Mesenchymal stem cell (in vitro differentiated cells and primary cell): ENCODE data around the gene SRPK2.
A peak's percentile ranks its signal among the peaks of the same experiment; 100 is the strongest.

Experiments used
- DNase-seq: peaks from one replicate; pipeline ENCODE4 v3.0.0-alpha.2; 2013
- H2AFZ ChIP-seq: one replicate; pipeline ENCODE4 v1.6.1; 2013; ENCODE audit warnings: low read depth, mild to moderate bottlenecking, control low read depth, inconsistent platforms, low read length, moderate library complexity
- H2AK5ac ChIP-seq: 2 replicates; pipeline ENCODE4 v1.6.1; 2013; ENCODE audit warnings: low read length, moderate library complexity, mild to moderate bottlenecking, inconsistent platforms; ENCODE audit not compliant: severe bottlenecking
- H2BK120ac ChIP-seq: one replicate; pipeline ENCODE4 v1.6.1; 2013; ENCODE audit warnings: low read depth, mild to moderate bottlenecking, inconsistent platforms, low read length, moderate library complexity
- H2BK12ac ChIP-seq, 2 experiments: one replicate each; pipeline ENCODE4 v1.6.1; 2013; ENCODE audit warnings: inconsistent platforms in 2 of 2, low read length in 2 of 2, mild to moderate bottlenecking in 2 of 2, moderate library complexity in 2 of 2, control low read depth in 1 of 2
- H2BK15ac ChIP-seq: one replicate; pipeline ENCODE4 v1.6.1; 2013; ENCODE audit warnings: mild to moderate bottlenecking, low read depth, inconsistent platforms; ENCODE audit not compliant: poor library complexity, severe bottlenecking
- H2BK5ac ChIP-seq: 2 replicates; pipeline ENCODE4 v1.6.1; 2013; ENCODE audit warnings: low read depth, mild to moderate bottlenecking, low read length, control low read depth, inconsistent platforms; ENCODE audit not compliant: poor library complexity, severe bottlenecking
- H3K14ac ChIP-seq, 2 experiments: one replicate each; pipeline ENCODE4 v1.6.1; 2013; ENCODE audit warnings: inconsistent platforms in 2 of 2, low read length in 2 of 2, control low read depth in 1 of 2, mild to moderate bottlenecking in 1 of 2, moderate library complexity in 1 of 2
- H3K18ac ChIP-seq, 2 experiments: one replicate each; pipeline ENCODE4 v1.6.1; 2013; ENCODE audit warnings: inconsistent platforms in 2 of 2, low read length in 2 of 2, control low read depth in 1 of 2, low read depth in 1 of 2, mild to moderate bottlenecking in 1 of 2
- H3K23ac ChIP-seq, 2 experiments: one replicate each; pipeline ENCODE4 v1.6.1; 2013; ENCODE audit warnings: inconsistent platforms in 2 of 2, low read length in 2 of 2, mild to moderate bottlenecking in 2 of 2, moderate library complexity in 2 of 2, control low read depth in 1 of 2
- H3K27ac ChIP-seq: 2 replicates; pipeline ENCODE4 v1.5.1; 2013; ENCODE audit warnings: mild to moderate bottlenecking, moderate library complexity, low read length, control low read depth, inconsistent platforms; ENCODE audit not compliant: poor library complexity, severe bottlenecking
- H3K27me3 ChIP-seq, 2 experiments: 2 replicates each; pipeline versions ENCODE4 v1.6.1 to v1.7.0; 2013; ENCODE audit warnings: low read length in 2 of 2, mild to moderate bottlenecking in 2 of 2, moderate library complexity in 2 of 2, control low read depth in 1 of 2, inconsistent platforms in 1 of 2; ENCODE audit not compliant: control insufficient read depth in 1 of 2, insufficient read depth in 1 of 2
- H3K36me3 ChIP-seq, 2 experiments: 2 replicates each; pipeline versions ENCODE4 v1.6.1 to v1.7.0; 2013; ENCODE audit warnings: low read length in 2 of 2, control low read depth in 1 of 2, inconsistent platforms in 1 of 2, low read depth in 1 of 2, mild to moderate bottlenecking in 1 of 2; ENCODE audit not compliant: insufficient read depth in 2 of 2, control insufficient read depth in 1 of 2
- H3K4ac ChIP-seq, 2 experiments: one replicate each; pipeline ENCODE4 v1.6.1; 2013; ENCODE audit warnings: inconsistent platforms in 2 of 2, low read length in 2 of 2, mild to moderate bottlenecking in 2 of 2, moderate library complexity in 2 of 2, control low read depth in 1 of 2, low read depth in 1 of 2
- H3K4me1 ChIP-seq: 2 replicates; pipeline ENCODE4 v1.6.1; 2013; ENCODE audit warnings: low read depth, low read length, control low read depth; ENCODE audit not compliant: control insufficient read depth, insufficient read depth
- H3K4me2 ChIP-seq: 2 replicates; pipeline ENCODE4 v1.6.1; 2013; ENCODE audit warnings: low read length, mild to moderate bottlenecking, inconsistent platforms; ENCODE audit not compliant: poor library complexity, severe bottlenecking
- H3K4me3 ChIP-seq, 2 experiments: 2 replicates each; pipeline versions ENCODE4 v1.5.1 to v1.7.0; 2013; ENCODE audit warnings: low read length in 2 of 2, mild to moderate bottlenecking in 2 of 2, control low read depth in 1 of 2, low read depth in 1 of 2; ENCODE audit not compliant: insufficient read depth in 1 of 2
- H3K79me1 ChIP-seq: replicated peaks from 2 replicates; pipeline ENCODE4 v1.6.1; 2013; ENCODE audit warnings: mild to moderate bottlenecking, control low read depth, low read length, inconsistent platforms; ENCODE audit not compliant: poor library complexity, severe bottlenecking
- H3K9ac ChIP-seq: 2 replicates; pipeline ENCODE4 v1.7.0; 2013; ENCODE audit warnings: mild to moderate bottlenecking, low read length, moderate library complexity
- H3K9me3 ChIP-seq: 2 replicates; pipeline ENCODE4 v1.7.0; 2013; ENCODE audit warnings: mild to moderate bottlenecking, low read length; ENCODE audit not compliant: control insufficient read depth
- H4K8ac ChIP-seq: one replicate; pipeline ENCODE4 v1.6.1; 2013; ENCODE audit warnings: inconsistent platforms, mild to moderate bottlenecking, low read length, moderate library complexity
- H4K91ac ChIP-seq: one replicate; pipeline ENCODE4 v1.6.1; 2013; ENCODE audit warnings: mild to moderate bottlenecking, low read length, inconsistent platforms
- WGBS: methylation state at CpG from one replicate; pipeline ENCODE4 v1.1.7; 2013; ENCODE audit warnings: mixed read lengths; 5-methylcytosine and 5-hydroxymethylcytosine counted together

The SRPK2 gene

DNA sequence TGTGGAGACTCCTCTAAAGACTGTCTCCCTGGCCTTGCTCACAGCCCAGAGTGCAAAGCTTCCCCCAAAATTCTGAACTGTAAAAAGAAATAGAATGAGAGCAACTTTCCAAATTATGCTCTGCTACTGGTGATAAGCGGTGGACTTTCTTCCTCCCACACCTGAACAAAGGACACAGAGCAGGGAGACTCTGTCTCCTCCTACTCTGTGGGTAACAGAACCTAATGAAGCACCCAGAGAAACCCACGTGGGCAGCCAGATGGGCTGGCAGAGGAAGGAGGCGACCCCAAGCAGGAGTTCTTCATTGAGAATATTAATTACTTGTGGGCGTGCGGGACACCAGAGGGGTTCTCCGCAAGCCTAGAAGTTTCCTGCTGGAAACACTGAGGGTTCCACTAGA, 235.2 kb downstream of the SRPK2 start:
- 98% methylated on average over 6 of the region's 6 CpGs for WGBS
- no peak overlapping the region for H4K8ac ChIP-seq
- no peak overlapping the region for H2BK15ac ChIP-seq
- peaks cover 5 to 9% of the 10 kb centered on the region in 2 experiments for H3K36me3 ChIP-seq
- H2BK120ac ChIP-seq, result no peak overlapping the region
- H3K4me1 ChIP-seq, result peaks cover 7% of the 10 kb centered on the region
- H3K27ac ChIP-seq, result no peak overlapping the region
- DNase-seq, result no peak
- H3K27me3 ChIP-seq, result no peaks in the 10 kb centered on the region
- no peak overlapping the region for H4K91ac ChIP-seq
- H3K4me3 ChIP-seq, result no peak overlapping the region
- no peak overlapping the region for H2BK5ac ChIP-seq
- no peak overlapping the region for H3K23ac ChIP-seq
- H3K4me2 ChIP-seq, result no peak overlapping the region
- H2AFZ ChIP-seq, result no peak overlapping the region
- no peak overlapping the region for H3K9ac ChIP-seq
- no peak overlapping the region for H3K18ac ChIP-seq
- H3K9me3 ChIP-seq, result no peaks in the 10 kb centered on the region
- no peak overlapping the region for H3K14ac ChIP-seq
- H2AK5ac ChIP-seq, result no peak overlapping the region
- H3K4ac ChIP-seq, result no peak overlapping the region
- H3K79me1 ChIP-seq, result peaks cover 13% of the 10 kb centered on the region
- no peak overlapping the region for H2BK12ac ChIP-seq

DNA sequence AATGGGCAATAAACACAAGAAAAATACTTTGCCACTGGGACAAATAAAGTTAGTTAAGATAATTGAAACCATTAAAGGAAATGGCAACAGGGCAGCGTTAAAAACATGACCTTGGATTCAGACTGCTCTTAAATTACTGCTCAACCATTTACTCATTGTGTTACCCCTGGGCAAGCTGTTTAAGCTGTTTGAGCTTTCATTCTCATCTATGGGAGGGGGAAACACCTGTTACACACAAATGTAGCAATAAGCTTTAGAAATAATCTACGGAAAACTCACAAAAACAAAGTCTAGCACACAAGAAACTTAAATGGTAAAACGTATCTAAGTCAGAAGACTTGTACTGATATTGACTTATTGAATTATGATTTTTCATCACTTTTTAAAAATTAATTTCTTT, 237.6 kb downstream of the SRPK2 start:
- Histone ChIP-seq H3K4me3 (no peak overlapping the region), H3K27me3 (no peaks in the 10 kb centered on the region)

DNA sequence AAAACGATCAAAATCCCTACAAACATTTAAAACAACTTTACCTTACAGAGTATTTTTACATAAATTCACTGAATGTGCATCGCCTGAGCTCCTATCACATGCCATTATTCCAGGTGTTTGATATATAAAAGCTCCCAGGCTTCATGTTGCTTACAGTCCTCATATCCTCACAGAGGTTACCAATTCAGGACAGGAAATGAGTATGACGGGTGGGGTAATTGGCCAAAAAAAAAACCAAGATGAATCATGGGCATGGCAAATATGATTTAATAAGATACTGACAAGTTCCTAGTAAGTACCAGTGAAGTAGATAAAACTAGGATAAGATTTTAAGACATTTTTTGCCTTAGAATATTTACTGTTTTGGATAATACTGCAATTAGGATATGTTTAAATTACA, 238.9 kb downstream of the SRPK2 start:
- Histone ChIP-seq H3K27ac (no peak overlapping the region), H2AK5ac (no peak overlapping the region), H2BK120ac (no peak overlapping the region), H3K9ac (no peak overlapping the region), H2BK15ac (no peak overlapping the region), H4K91ac (no peak overlapping the region), H3K23ac (no peak overlapping the region), H4K8ac (no peak overlapping the region), H3K36me3 (peaks cover 8 to 20% of the 10 kb centered on the region in 2 experiments), H3K4ac (no peak overlapping the region), H2BK5ac (no peak overlapping the region), H3K18ac (no peak overlapping the region), H3K9me3 (no peaks in the 10 kb centered on the region), H3K4me3 (no peak overlapping the region), H2AFZ (no peak overlapping the region), H2BK12ac (no peak overlapping the region), H3K4me2 (no peak overlapping the region), H3K4me1 (peaks cover 4% of the 10 kb centered on the region), H3K79me1 (peaks cover 11% of the 10 kb centered on the region), H3K14ac (no peak overlapping the region), H3K27me3 (no peaks in the 10 kb centered on the region)
- WGBS, result 79% methylated on average over 3 of the region's 3 CpGs
- DNase-seq, result no peak

More for the DNA sequence above, 237.6 kb downstream of the SRPK2 start:
- H3K9me3 ChIP-seq, result no peaks in the 10 kb centered on the region
- no peak overlapping the region for H3K18ac ChIP-seq
- no peak overlapping the region for H3K9ac ChIP-seq
- H3K4me1 ChIP-seq, result peaks cover 4% of the 10 kb centered on the region
- H3K23ac ChIP-seq, result no peak overlapping the region
- H4K8ac ChIP-seq, result no peak overlapping the region
- 100% methylated on average over 1 of the region's 3 CpGs for WGBS
- H2AFZ ChIP-seq, result no peak overlapping the region
- H3K4ac ChIP-seq, result no peak overlapping the region
- peaks cover 12% of the 10 kb centered on the region for H3K79me1 ChIP-seq
- no peak overlapping the region for H3K4me2 ChIP-seq
- DNase-seq, result no peak
- no peak overlapping the region for H2BK5ac ChIP-seq
- H2BK12ac ChIP-seq, result no peak overlapping the region
- H3K27ac ChIP-seq, result no peak overlapping the region
- H2BK120ac ChIP-seq, result no peak overlapping the region
- no peak overlapping the region for H3K14ac ChIP-seq
- H2AK5ac ChIP-seq, result no peak overlapping the region
- peaks cover 5 to 15% of the 10 kb centered on the region in 2 experiments for H3K36me3 ChIP-seq
- H2BK15ac ChIP-seq, result no peak overlapping the region
- no peak overlapping the region for H4K91ac ChIP-seq

DNA sequence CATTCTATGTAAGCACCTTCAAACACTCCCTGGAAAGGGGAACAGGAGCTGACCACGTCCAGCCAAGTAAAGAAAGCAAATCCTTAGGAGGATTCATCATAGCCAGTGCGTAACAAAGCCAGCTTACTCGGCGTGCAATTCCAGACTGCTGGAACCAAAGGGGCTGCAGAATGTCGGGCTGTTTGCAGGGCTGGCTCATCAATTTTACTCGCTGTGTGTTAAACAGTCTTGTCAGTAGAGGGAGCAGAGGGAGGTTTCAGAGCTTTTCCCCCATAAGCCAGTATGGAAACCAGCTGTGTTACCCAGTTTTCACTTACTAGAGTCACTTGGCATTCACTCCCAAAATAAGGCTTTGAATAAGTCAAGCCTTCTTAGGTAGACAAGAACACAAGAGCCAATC, 247.7 kb downstream of the SRPK2 start:
- Histone ChIP-seq H3K4me1 (no peaks in the 10 kb centered on the region), H4K8ac (no peak overlapping the region), H2BK5ac (no peak overlapping the region), H3K9ac (no peak overlapping the region), H3K36me3 (peaks cover 19 to 83% of the 10 kb centered on the region in 2 experiments), H2BK120ac (no peak overlapping the region), H4K91ac (no peak overlapping the region), H3K27ac (no peak overlapping the region), H2BK12ac (no peak overlapping the region), H3K18ac (no peak overlapping the region), H3K9me3 (no peaks in the 10 kb centered on the region), H2BK15ac (no peak overlapping the region), H3K4ac (no peak overlapping the region), H3K79me1 (peaks cover 34% of the 10 kb centered on the region), H3K23ac (no peak overlapping the region), H3K4me3 (no peak overlapping the region), H3K14ac (no peak overlapping the region), H2AK5ac (no peak overlapping the region), H3K27me3 (no peaks in the 10 kb centered on the region), H2AFZ (no peak overlapping the region), H3K4me2 (no peak overlapping the region)
- 46% methylated on average over 6 of the region's 6 CpGs for WGBS
- DNase-seq, result peak; percentile 48
